Endodermal cell (in vitro differentiated cells): ENCODE data around the gene CSNK1D. TPM values are rescaled to one million over a fixed set of nuclear protein-coding genes. Genes with fewer than 3 reads are reported as not detected.

ENCODE experiments used
- DNase-seq: peaks from one replicate; pipeline ENCODE4 v3.0.0-alpha.2; 2017
- H3K27ac ChIP-seq: 2 replicates; pipeline ENCODE4 v1.5.1; 2013; ENCODE audit warnings: mild to moderate bottlenecking, low read depth, low read length, moderate library complexity
- H3K27me3 ChIP-seq: 2 replicates; pipeline ENCODE4 v1.6.1; 2013; ENCODE audit warnings: mild to moderate bottlenecking, low read length, moderate library complexity; ENCODE audit not compliant: insufficient read depth, control insufficient read depth, poor library complexity, severe bottlenecking
- H3K36me3 ChIP-seq: 2 replicates; pipeline ENCODE4 v1.7.0; 2013; ENCODE audit warnings: mild to moderate bottlenecking, low read length, moderate library complexity; ENCODE audit not compliant: control insufficient read depth, insufficient read depth
- H3K4me1 ChIP-seq: one replicate; pipeline ENCODE4 v1.7.0; 2013; ENCODE audit warnings: low read length; ENCODE audit not compliant: control insufficient read depth, insufficient read depth
- H3K4me3 ChIP-seq: 2 replicates; pipeline ENCODE4 v1.5.1; 2013; ENCODE audit warnings: mild to moderate bottlenecking, low read length, moderate library complexity
- H3K9ac ChIP-seq: 2 replicates; pipeline ENCODE4 v1.6.1; 2013; ENCODE audit warnings: mild to moderate bottlenecking, low read length, moderate library complexity; ENCODE audit not compliant: poor library complexity, severe bottlenecking; ENCODE audit errors: extremely low read depth
- H3K9me3 ChIP-seq: 2 replicates; pipeline ENCODE4 v1.6.1; 2013; ENCODE audit warnings: mild to moderate bottlenecking, low read length, moderate library complexity; ENCODE audit not compliant: control insufficient read depth
- H3K27ac Mint-ChIP-seq: 2 replicates; pipeline ENCODE4 v1.8.0; 2020; ENCODE audit warnings: mixed read lengths
- H3K27me3 Mint-ChIP-seq: 2 replicates; pipeline ENCODE4 v1.8.0; 2021; ENCODE audit warnings: mild to moderate bottlenecking, mixed read lengths; ENCODE audit not compliant: insufficient read depth
- H3K36me3 Mint-ChIP-seq: 2 replicates; pipeline ENCODE4 v1.8.0; 2020; ENCODE audit warnings: low read depth, mixed read lengths
- H3K4me1 Mint-ChIP-seq: 2 replicates; pipeline ENCODE4 v1.8.0; 2020; ENCODE audit warnings: mixed read lengths
- H3K4me3 Mint-ChIP-seq: 2 replicates; pipeline ENCODE4 v1.8.0; 2020; ENCODE audit warnings: mild to moderate bottlenecking, moderate library complexity, mixed read lengths
- H3K9me3 Mint-ChIP-seq: 2 replicates; pipeline ENCODE4 v1.8.0; 2020; ENCODE audit warnings: mild to moderate bottlenecking, mixed read lengths
- CTCF ChIP-seq: fragments of 200-600 bp; sonication (generic); conservative IDR thresholded peaks from 2 replicates; pipeline ENCODE4 v1.5.0; 2021; ENCODE audit warnings: antibody characterized with exemption, mild to moderate bottlenecking
- WGBS, 2 experiments: methylation state at CpG; one replicate each; pipeline versions ENCODE4 v1.1.5 to v1.1.7; 2013; ENCODE audit warnings: missing lambda C conversion rate in 2 of 2, mixed read lengths in 1 of 2; ENCODE audit not compliant: insufficient coverage in 1 of 2, insufficient read length in 1 of 2; 5-methylcytosine and 5-hydroxymethylcytosine counted together
- total RNA-seq, 2 donors: library from RNA; stranded (reverse); fragmentation: NEBNext Ultra II Directional in 1 of 2; extraction: Animal tissue kit (Norgen Biotek cat#: 25700) in 1 of 2; gene quantifications; 2 replicates in 1 of 2; 3 replicates in 1 of 2; pipeline ENCODE4 v1.2.1, GENCODE V29; 2021

CSNK1D gene
- total RNA-seq, 2 donors from 2014 or later: 104 to 143 TPM

DNA sequence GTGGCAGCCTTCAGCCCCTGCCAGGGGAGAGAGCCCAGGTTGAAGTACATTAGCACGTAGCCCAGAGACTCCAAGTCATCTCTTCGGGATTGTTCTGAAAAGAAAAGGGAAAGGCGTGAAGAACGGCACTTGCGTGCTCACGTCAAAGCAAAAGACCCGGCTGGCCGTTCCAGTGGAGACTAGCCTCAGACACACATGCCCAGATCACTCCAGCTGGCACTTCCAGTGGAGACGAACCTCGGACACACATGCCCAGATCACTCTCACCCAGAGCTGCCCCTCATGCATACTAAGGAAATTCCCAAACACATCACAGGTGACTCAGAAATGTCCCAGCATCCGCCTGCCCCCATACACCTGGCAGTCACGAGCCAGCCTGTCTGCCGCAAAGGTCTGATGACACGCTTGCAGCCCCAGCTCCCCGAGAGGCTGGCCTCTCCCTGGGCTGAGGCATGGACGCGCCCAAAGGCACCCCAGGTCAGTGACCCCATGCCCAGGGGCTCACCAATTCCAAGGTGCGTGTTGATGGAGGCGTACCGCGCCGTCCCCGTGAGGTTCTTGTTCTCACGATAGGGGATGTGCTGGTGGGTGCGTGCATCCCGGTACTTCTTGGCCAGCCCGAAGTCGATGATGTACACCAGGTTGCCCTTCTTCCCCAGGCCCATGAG lies 20.9 kb downstream of the CSNK1D start:
- H3K4me1 ChIP-seq: no peaks in the 10 kb centered on the region
- peaks cover 85% of the 10 kb centered on the region for H3K36me3 ChIP-seq
- H3K9me3 ChIP-seq: no peaks in the 10 kb centered on the region
- H3K27me3 Mint-ChIP-seq: no peaks in the 10 kb centered on the region
- no peaks in the 10 kb centered on the region for H3K27me3 ChIP-seq
- no peaks in the 10 kb centered on the region for H3K9me3 Mint-ChIP-seq
- no peak overlapping the region for H3K27ac ChIP-seq
- H3K4me3 ChIP-seq: no peak overlapping the region
- H3K27ac Mint-ChIP-seq: peak overlapping the region; percentile 27
- H3K36me3 Mint-ChIP-seq: peaks cover 75% of the 10 kb centered on the region
- no peaks in the 10 kb centered on the region for H3K4me1 Mint-ChIP-seq
- H3K4me3 Mint-ChIP-seq: no peak overlapping the region
- no peak overlapping the region for H3K9ac ChIP-seq
- 96 to 99% methylated on average over 23 to 28 of the region's 28 CpGs for WGBS, 2 experiments
- DNase-seq: no peak
- TF ChIP-seq CTCF: no peak

- H3K36me3 ChIP-seq: peaks cover 85% of the 10 kb centered on the region
- H3K27ac Mint-ChIP-seq: peak overlapping the region; percentile 42
- no peaks in the 10 kb centered on the region for H3K4me1 Mint-ChIP-seq
Measured at GRCh38 chr17:82250868-82251500, 22.5 kb downstream of the CSNK1D start.

DNA sequence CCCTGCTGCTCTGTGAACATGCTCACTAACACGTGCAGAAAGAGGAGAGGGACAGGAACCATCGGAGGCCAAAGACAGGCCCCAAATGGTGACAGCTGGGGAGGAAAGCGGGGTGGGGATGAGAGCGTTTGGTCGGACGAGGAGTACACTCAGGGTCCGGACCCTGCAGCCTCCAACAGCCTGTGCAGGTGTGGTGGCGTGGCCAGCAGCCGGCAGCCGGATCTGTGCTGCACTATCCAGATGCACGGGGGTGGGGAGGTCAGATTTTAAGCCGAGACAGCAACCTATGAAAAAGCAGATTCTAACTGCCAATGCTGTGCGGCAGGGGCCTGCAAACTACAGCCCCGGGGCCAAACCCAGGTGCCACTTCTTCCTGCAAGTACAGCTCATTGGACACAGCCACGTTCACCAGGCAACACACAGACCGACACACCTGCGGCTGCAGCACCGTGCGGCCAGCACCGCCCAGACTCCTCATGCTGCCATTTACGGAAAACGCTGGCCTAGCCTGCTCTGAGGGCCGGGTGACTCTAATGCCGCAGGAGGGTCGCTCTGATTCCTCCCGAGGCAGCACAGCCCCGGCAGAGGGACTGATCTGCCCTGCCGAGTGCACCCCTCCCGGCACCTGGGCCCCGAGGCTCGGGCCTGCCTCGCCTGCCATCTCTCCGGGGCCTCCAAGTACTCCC lies 23.5 kb downstream of the CSNK1D start:
- H3K4me1 ChIP-seq: no peaks in the 10 kb centered on the region
- no peak for DNase-seq
- H3K36me3 ChIP-seq: peaks cover 85% of the 10 kb centered on the region
- H3K36me3 Mint-ChIP-seq: peaks cover 70% of the 10 kb centered on the region
- WGBS, 2 experiments: 94% methylated on average over 22 to 33 of the region's 33 CpGs
- H3K4me3 ChIP-seq: no peak overlapping the region
- H3K9me3 ChIP-seq: no peaks in the 10 kb centered on the region
- H3K9ac ChIP-seq: no peak overlapping the region
- no peak overlapping the region for H3K4me3 Mint-ChIP-seq
- no peaks in the 10 kb centered on the region for H3K9me3 Mint-ChIP-seq
- H3K4me1 Mint-ChIP-seq: no peaks in the 10 kb centered on the region
- H3K27ac Mint-ChIP-seq: no peak overlapping the region
- H3K27me3 ChIP-seq: no peaks in the 10 kb centered on the region
- no peak for TF ChIP-seq CTCF
- no peak overlapping the region for H3K27ac ChIP-seq
- no peaks in the 10 kb centered on the region for H3K27me3 Mint-ChIP-seq

More at GRCh38 chr17:82250868-82251500, 22.5 kb downstream of the CSNK1D start:
- Mint-ChIP-seq H3K4me3 (no peak overlapping the region), H3K36me3 (peaks cover 71% of the 10 kb centered on the region), H3K9me3 (no peaks in the 10 kb centered on the region), H3K27me3 (no peaks in the 10 kb centered on the region)
- no peaks in the 10 kb centered on the region for H3K4me1 ChIP-seq
- 95 to 96% methylated on average over 21 to 25 of the region's 25 CpGs for WGBS, 2 experiments
- no peaks in the 10 kb centered on the region for H3K9me3 ChIP-seq
- no peak overlapping the region for H3K27ac ChIP-seq
- TF ChIP-seq CTCF: no peak
- H3K4me3 ChIP-seq: no peak overlapping the region
- DNase-seq: no peak
- no peaks in the 10 kb centered on the region for H3K27me3 ChIP-seq
- no peak overlapping the region for H3K9ac ChIP-seq
